ENCODE data around the gene MLPH.

The MLPH gene

GRCh38 chr2:237549216-237549615 is 62.2 kb downstream of the MLPH start:
- no peak overlapping the region for H3K27ac ChIP-seq
- no peak for TF ChIP-seq ZFX (IDR thresholded peaks at IDR 0.05)
- TF ChIP-seq, protein P1, sequence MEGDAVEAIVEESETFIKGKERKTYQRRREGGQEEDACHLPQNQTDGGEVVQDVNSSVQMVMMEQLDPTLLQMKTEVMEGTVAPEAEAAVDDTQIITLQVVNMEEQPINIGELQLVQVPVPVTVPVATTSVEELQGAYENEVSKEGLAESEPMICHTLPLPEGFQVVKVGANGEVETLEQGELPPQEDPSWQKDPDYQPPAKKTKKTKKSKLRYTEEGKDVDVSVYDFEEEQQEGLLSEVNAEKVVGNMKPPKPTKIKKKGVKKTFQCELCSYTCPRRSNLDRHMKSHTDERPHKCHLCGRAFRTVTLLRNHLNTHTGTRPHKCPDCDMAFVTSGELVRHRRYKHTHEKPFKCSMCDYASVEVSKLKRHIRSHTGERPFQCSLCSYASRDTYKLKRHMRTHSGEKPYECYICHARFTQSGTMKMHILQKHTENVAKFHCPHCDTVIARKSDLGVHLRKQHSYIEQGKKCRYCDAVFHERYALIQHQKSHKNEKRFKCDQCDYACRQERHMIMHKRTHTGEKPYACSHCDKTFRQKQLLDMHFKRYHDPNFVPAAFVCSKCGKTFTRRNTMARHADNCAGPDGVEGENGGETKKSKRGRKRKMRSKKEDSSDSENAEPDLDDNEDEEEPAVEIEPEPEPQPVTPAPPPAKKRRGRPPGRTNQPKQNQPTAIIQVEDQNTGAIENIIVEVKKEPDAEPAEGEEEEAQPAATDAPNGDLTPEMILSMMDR (conservative IDR thresholded peaks at IDR 0.05) = no peak

DNA sequence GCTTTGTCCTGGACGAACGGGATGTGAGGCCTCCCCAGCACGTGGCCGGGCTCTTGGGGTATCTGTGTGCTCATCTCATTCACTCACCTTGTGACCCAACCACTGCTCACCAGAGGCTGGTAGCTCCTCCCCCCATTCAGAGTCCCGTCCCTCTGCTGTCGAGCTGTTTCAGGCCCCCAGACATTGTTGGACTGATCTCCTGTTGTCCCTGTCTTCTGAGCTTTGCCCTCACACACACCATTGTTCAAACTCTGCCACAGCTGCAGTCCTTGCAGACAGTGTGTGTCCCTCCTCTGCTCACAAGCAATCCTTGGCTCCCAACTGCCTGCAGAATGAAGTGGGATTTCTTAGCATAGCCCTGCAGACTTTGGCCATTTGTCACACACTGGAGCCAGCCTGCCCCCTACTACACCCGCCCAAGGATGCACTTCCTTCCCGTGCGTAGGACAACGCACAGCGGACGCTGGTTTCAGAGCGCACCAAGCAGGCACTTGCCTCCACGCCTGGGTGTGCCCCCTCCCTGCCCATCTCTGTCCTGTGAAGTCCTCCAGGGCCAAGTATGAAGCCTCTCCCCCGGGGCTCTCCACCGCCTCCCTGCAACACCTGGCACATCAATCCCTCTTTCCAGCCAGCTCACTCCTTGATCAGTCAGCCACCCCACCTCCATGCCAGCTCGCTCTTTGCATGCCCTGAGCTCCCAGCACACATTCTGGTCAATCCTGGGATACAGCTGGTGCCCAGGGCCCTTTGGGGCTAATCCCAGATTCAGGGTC is 62.8 kb downstream of the MLPH start:
- TF ChIP-seq, protein P1 (conservative IDR thresholded peaks at IDR 0.05) = no peak
- TF ChIP-seq ZFX (IDR thresholded peaks at IDR 0.05) = no peak
- no peak overlapping the region for H3K27ac ChIP-seq

GRCh38 chr2:237551071-237551574 is 64.1 kb downstream of the MLPH start:
- H3K27ac ChIP-seq = no peak overlapping the region
- TF ChIP-seq ZFX (IDR thresholded peaks at IDR 0.05) = no peak
- TF ChIP-seq, protein P1 (conservative IDR thresholded peaks at IDR 0.05) = no peak

GRCh38 chr2:237552908-237553307 is 65.9 kb downstream of the MLPH start:
- no peak overlapping the region for H3K27ac ChIP-seq
- TF ChIP-seq, protein P1 (conservative IDR thresholded peaks at IDR 0.05) = no peak

GRCh38 chr2:237553948-237554347 is 66.9 kb downstream of the MLPH start:
- no peak for TF ChIP-seq ZFX (IDR thresholded peaks at IDR 0.05)
- TF ChIP-seq, protein P1 (conservative IDR thresholded peaks at IDR 0.05) = no peak
- H3K27ac ChIP-seq = no peak overlapping the region

DNA sequence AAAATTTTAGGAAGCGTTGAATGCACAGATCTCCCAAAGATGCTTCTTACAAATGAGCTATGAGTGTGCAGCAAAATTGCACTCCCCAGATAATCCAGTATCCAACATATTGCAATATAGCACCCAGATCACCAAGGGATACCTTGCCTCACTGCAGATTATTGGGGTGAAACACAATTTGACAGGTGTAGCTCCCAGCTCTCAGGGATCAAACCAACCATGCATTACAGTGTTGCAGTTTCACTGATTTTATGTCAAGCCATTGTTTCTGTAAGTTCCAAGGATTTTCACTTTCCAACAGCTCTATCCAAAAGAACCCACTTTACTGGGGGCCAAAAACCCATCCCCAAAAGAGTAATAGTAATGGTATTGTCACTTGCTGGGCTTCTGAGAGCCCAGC is 68.5 kb downstream of the MLPH start:
- TF ChIP-seq, protein P1 (conservative IDR thresholded peaks at IDR 0.05) = no peak
- TF ChIP-seq ZFX (IDR thresholded peaks at IDR 0.05) = no peak
- H3K27ac ChIP-seq = no peak overlapping the region

GRCh38 chr2:237556773-237557632 is 70.0 kb downstream of the MLPH start:
- H3K27ac ChIP-seq = no peak overlapping the region
- TF ChIP-seq ZFX (IDR thresholded peaks at IDR 0.05) = no peak
- TF ChIP-seq, protein P1 (conservative IDR thresholded peaks at IDR 0.05) = no peak

All from C4-2B (cell line).